Measurements from ENCODE around the gene C2CD4C.

DNA sequence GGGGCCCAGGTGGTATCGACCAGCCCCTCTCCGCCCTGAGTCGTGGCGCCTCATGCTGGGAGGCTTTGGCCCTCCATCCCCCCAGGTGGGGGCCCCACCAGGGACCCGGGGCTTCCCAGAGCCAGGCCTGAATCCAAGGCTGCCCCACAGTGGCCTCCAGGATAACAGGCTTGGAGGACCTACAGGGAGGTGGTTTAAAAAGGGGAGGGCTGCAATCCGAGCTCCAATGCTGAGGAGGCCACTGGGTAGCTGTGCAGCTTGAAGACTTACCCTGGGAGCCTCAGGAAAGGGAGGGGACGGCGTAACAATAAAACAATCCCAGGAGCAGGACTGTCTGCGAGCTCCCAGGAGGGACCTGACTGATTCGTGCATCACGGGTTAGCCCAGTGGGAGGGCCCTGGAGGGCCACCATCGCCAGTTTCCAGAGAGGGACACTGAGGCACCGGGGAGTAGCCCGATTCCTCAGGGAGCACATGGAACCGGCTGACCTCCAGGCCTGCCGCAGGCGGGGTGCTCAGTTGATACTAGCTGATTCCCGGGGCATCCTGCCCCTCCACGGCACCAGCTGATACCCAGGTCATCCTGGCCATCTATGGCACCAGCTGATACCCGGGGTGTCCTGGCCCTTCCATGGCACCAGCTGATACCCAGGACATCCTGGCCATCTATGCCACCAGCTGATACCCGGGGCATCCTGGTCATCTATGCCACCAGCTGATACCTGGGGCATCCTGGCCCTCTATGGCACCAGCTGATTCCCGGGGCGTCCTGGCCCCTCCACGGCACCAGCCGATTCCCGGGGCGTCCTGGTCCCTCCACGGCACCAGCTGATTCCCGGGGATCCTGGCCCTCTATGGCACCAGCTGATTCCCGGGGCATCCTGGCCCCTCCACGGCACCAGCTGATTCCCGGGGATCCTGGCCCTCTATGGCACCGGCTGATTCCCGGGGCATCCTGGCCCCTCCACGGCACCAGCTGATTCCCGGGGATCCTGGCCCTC is 3.7 kb upstream of the C2CD4C start:
- TF ChIP-seq, protein P1, sequence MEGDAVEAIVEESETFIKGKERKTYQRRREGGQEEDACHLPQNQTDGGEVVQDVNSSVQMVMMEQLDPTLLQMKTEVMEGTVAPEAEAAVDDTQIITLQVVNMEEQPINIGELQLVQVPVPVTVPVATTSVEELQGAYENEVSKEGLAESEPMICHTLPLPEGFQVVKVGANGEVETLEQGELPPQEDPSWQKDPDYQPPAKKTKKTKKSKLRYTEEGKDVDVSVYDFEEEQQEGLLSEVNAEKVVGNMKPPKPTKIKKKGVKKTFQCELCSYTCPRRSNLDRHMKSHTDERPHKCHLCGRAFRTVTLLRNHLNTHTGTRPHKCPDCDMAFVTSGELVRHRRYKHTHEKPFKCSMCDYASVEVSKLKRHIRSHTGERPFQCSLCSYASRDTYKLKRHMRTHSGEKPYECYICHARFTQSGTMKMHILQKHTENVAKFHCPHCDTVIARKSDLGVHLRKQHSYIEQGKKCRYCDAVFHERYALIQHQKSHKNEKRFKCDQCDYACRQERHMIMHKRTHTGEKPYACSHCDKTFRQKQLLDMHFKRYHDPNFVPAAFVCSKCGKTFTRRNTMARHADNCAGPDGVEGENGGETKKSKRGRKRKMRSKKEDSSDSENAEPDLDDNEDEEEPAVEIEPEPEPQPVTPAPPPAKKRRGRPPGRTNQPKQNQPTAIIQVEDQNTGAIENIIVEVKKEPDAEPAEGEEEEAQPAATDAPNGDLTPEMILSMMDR (conservative IDR thresholded peaks at IDR 0.05; ENCODE audit: low read depth in 2 of 2): peak in 1 of 2 experiments; percentile 43; a peak in 2 of 4 replicates
- TF ChIP-seq, protein P2, sequence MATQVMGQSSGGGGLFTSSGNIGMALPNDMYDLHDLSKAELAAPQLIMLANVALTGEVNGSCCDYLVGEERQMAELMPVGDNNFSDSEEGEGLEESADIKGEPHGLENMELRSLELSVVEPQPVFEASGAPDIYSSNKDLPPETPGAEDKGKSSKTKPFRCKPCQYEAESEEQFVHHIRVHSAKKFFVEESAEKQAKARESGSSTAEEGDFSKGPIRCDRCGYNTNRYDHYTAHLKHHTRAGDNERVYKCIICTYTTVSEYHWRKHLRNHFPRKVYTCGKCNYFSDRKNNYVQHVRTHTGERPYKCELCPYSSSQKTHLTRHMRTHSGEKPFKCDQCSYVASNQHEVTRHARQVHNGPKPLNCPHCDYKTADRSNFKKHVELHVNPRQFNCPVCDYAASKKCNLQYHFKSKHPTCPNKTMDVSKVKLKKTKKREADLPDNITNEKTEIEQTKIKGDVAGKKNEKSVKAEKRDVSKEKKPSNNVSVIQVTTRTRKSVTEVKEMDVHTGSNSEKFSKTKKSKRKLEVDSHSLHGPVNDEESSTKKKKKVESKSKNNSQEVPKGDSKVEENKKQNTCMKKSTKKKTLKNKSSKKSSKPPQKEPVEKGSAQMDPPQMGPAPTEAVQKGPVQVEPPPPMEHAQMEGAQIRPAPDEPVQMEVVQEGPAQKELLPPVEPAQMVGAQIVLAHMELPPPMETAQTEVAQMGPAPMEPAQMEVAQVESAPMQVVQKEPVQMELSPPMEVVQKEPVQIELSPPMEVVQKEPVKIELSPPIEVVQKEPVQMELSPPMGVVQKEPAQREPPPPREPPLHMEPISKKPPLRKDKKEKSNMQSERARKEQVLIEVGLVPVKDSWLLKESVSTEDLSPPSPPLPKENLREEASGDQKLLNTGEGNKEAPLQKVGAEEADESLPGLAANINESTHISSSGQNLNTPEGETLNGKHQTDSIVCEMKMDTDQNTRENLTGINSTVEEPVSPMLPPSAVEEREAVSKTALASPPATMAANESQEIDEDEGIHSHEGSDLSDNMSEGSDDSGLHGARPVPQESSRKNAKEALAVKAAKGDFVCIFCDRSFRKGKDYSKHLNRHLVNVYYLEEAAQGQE (IDR thresholded peaks at IDR 0.05; ENCODE audit: unreplicated experiment): no peak
- TF ChIP-seq EZH2phosphoT487 (IDR thresholded peaks at IDR 0.05; ENCODE audit: unreplicated experiment) (no peak), POLR2AphosphoS5 (IDR thresholded peaks at IDR 0.05; ENCODE audit: low read depth) (no peak)
